WTC11 (cell line): Measurements from ENCODE around the gene SLC47A2. TPM values are rescaled to one million over a fixed set of nuclear protein-coding genes. Genes with fewer than 3 reads are reported as not detected.

ENCODE experiments used
- ATAC-seq: fragments of 200-7000 bp; cut with Tn5 transposase; 2 replicates; pipeline ENCODE4 v1.10.0; 2021; ENCODE audit warnings: mild to moderate bottlenecking, moderate library complexity
- CTCF ChIA-PET: fragments of 300-600 bp; sonication (Branson Sonifier 250); formaldehyde crosslinking; loops from one replicate; lab custom pipeline; 2021; ENCODE audit warnings: antibody characterized with exemption; lab: Charles Lee
- POLR2A ChIA-PET: fragments of 350-600 bp; sonication (Branson Sonifier 250); formaldehyde crosslinking; loops from one replicate; lab custom pipeline; 2021; ENCODE audit warnings: antibody characterized with exemption; lab: Charles Lee
- DNase-seq: peaks from one replicate; pipeline ENCODE4 v3.0.0; 2021; ENCODE audit warnings: low spot score
- H3K27ac Mint-ChIP-seq: 2 replicates; pipeline ENCODE4 v1.8.0; 2021; ENCODE audit warnings: mixed read lengths
- H3K27me3 Mint-ChIP-seq: 2 replicates; pipeline ENCODE4 v1.8.0; 2021; ENCODE audit warnings: low read depth, mild to moderate bottlenecking, moderate library complexity, mixed read lengths
- H3K36me3 Mint-ChIP-seq: 2 replicates; pipeline ENCODE4 v1.8.0; 2021; ENCODE audit warnings: mixed read lengths
- H3K4me1 Mint-ChIP-seq: 2 replicates; pipeline ENCODE4 v1.8.0; 2022; ENCODE audit warnings: mixed read lengths
- H3K4me3 Mint-ChIP-seq: 2 replicates; pipeline ENCODE4 v1.8.0; 2021; ENCODE audit warnings: mild to moderate bottlenecking, moderate library complexity, mixed read lengths
- H3K9me3 Mint-ChIP-seq: 2 replicates; pipeline ENCODE4 v1.8.0; 2021; ENCODE audit warnings: mixed read lengths
- AFF4 ChIP-seq: sonication (generic); formaldehyde crosslinking; IDR thresholded peaks from 2 replicates; pipeline ENCODE4 v1.8.1; 2023; ENCODE audit warnings: mild to moderate bottlenecking, missing genetic modification reagents, borderline replicate concordance
- E2F1 ChIP-seq: sonication (generic); formaldehyde crosslinking; IDR thresholded peaks from 2 replicates; pipeline ENCODE4 v1.8.0; 2022; ENCODE audit warnings: mild to moderate bottlenecking, missing genetic modification reagents
- E2F4 ChIP-seq: sonication (generic); formaldehyde crosslinking; IDR thresholded peaks from 2 replicates; pipeline ENCODE4 v1.8.1; 2022; ENCODE audit warnings: low read depth, mild to moderate bottlenecking, moderate library complexity, missing genetic modification reagents, borderline replicate concordance
- ERG ChIP-seq: fragments of 250-450 bp; sonication (Bioruptor Pico); IDR thresholded peaks from 2 replicates; pipeline ENCODE4 v1.8.0; 2021; ENCODE audit warnings: mild to moderate bottlenecking
- ETV6 ChIP-seq: sonication (generic); formaldehyde crosslinking; IDR thresholded peaks from 2 replicates; pipeline ENCODE4 v1.8.1; 2022; ENCODE audit warnings: mild to moderate bottlenecking, missing genetic modification reagents
- JAZF1 ChIP-seq: fragments of 250-450 bp; sonication (Bioruptor Pico); IDR thresholded peaks from 2 replicates; pipeline ENCODE4 v1.9.0; 2021; ENCODE audit warnings: moderate library complexity, mild to moderate bottlenecking, inconsistent platforms
- MAX ChIP-seq: sonication (generic); formaldehyde crosslinking; IDR thresholded peaks from 2 replicates; pipeline ENCODE4 v1.8.0; 2022; ENCODE audit warnings: mild to moderate bottlenecking, missing genetic modification reagents
- MYBL2 ChIP-seq: sonication (generic); formaldehyde crosslinking; IDR thresholded peaks from 2 replicates; pipeline ENCODE4 v1.8.1; 2023; ENCODE audit warnings: mild to moderate bottlenecking, moderate library complexity, missing genetic modification reagents
- NFATC4 ChIP-seq: fragments of 250-450 bp; sonication (Bioruptor Pico); IDR thresholded peaks from 2 replicates; pipeline ENCODE4 v1.9.0; 2021; ENCODE audit warnings: mild to moderate bottlenecking
- OVOL2 ChIP-seq: fragments of 250-450 bp; sonication (Bioruptor Pico); IDR thresholded peaks from 2 replicates; pipeline ENCODE4 v1.9.0; 2021; ENCODE audit warnings: mild to moderate bottlenecking, borderline replicate concordance
- PREB ChIP-seq: sonication (generic); formaldehyde crosslinking; IDR thresholded peaks from 2 replicates; pipeline ENCODE4 v1.8.1; 2022; ENCODE audit warnings: mild to moderate bottlenecking, missing genetic modification reagents, moderate library complexity, borderline replicate concordance
- RORB ChIP-seq: fragments of 250-450 bp; sonication (Bioruptor Pico); IDR thresholded peaks from 2 replicates; pipeline ENCODE4 v1.9.0; 2021; ENCODE audit warnings: mild to moderate bottlenecking
- SMAD4 ChIP-seq: sonication (generic); formaldehyde crosslinking; IDR thresholded peaks from 2 replicates; pipeline ENCODE4 v1.8.0; 2022; ENCODE audit warnings: mild to moderate bottlenecking, missing genetic modification reagents
- USF1 ChIP-seq: sonication (generic); formaldehyde crosslinking; IDR thresholded peaks from 2 replicates; pipeline ENCODE4 v1.8.0; 2022; ENCODE audit warnings: mild to moderate bottlenecking, missing genetic modification reagents
- USF2 ChIP-seq: sonication (generic); formaldehyde crosslinking; IDR thresholded peaks from 2 replicates; pipeline ENCODE4 v1.8.1; 2023; ENCODE audit warnings: mild to moderate bottlenecking, missing genetic modification reagents, moderate library complexity
- ZNF138 ChIP-seq: sonication (generic); formaldehyde crosslinking; conservative IDR thresholded peaks from 2 replicates; pipeline ENCODE4 v1.8.1; 2022; ENCODE audit warnings: mild to moderate bottlenecking, moderate library complexity, missing genetic modification reagents
- ZNF232 ChIP-seq: sonication (generic); formaldehyde crosslinking; IDR thresholded peaks from 2 replicates; pipeline ENCODE4 v1.8.0; 2022; ENCODE audit warnings: mild to moderate bottlenecking, missing genetic modification reagents
- ZNF532 ChIP-seq: fragments of 250-450 bp; sonication (Bioruptor Pico); IDR thresholded peaks from 2 replicates; pipeline ENCODE4 v1.9.0; 2021; ENCODE audit warnings: mild to moderate bottlenecking, borderline replicate concordance
- total RNA-seq: library from RNA; stranded (reverse); gene quantifications from 3 replicates; pipeline ENCODE4 v1.2.3, GENCODE V29; 2021

The SLC47A2 gene
- total RNA-seq, 1 experiment from 2014 or later: not detected

GRCh38 chr17:19677736-19678379 lies 38.5 kb downstream of the SLC47A2 start:
- ChIA-PET POLR2A (no interaction called here), CTCF (no interaction called here)
- Mint-ChIP-seq H3K4me3 (no peak overlapping the region), H3K4me1 (peaks cover 2% of the 10 kb centered on the region; the same call in 1 of the 2 replicates), H3K27me3 (no peaks in the 10 kb centered on the region), H3K27ac (no peak overlapping the region), H3K36me3 (peaks cover 87% of the 10 kb centered on the region), H3K9me3 (peaks cover 60% of the 10 kb centered on the region)
- no peak for DNase-seq
- no peak for ATAC-seq
- TF ChIP-seq NFATC4 (no peak), OVOL2 (CRISPR knock-in tag) (no peak), USF1 (CRISPR knock-in tag) (no peak), ETV6 (CRISPR knock-in tag) (no peak), ZNF232 (CRISPR knock-in tag) (no peak), E2F1 (no peak), PREB (CRISPR knock-in tag) (no peak), MAX (CRISPR knock-in tag) (no peak), ZNF138 (CRISPR knock-in tag) (no peak), USF2 (CRISPR knock-in tag) (no peak), JAZF1 (no peak), SMAD4 (CRISPR knock-in tag) (no peak), RORB (CRISPR knock-in tag) (no peak), MYBL2 (CRISPR knock-in tag) (no peak)

GRCh38 chr17:19676896-19677295 lies 39.5 kb downstream of the SLC47A2 start:
- ATAC-seq (no peak), DNase-seq (no peak)
- CTCF ChIA-PET: no interaction called here
- no peak overlapping the region for H3K27ac Mint-ChIP-seq
- H3K36me3 Mint-ChIP-seq: peaks cover 90% of the 10 kb centered on the region
- POLR2A ChIA-PET: no interaction called here
- H3K9me3 Mint-ChIP-seq: peaks cover 54% of the 10 kb centered on the region
- H3K4me3 Mint-ChIP-seq: no peak overlapping the region
- H3K27me3 Mint-ChIP-seq: no peaks in the 10 kb centered on the region
- peaks cover 2% of the 10 kb centered on the region; the same call in 1 of the 2 replicates for H3K4me1 Mint-ChIP-seq
- TF ChIP-seq ERG: no peak
- no peak for TF ChIP-seq E2F4
- TF ChIP-seq ZNF532: no peak
- TF ChIP-seq AFF4 (CRISPR knock-in tag): no peak
